H1 (cell line): Measurements from ENCODE around the gene MLKL. TPM values are rescaled to one million over a fixed set of nuclear protein-coding genes. Genes with fewer than 3 reads are reported as not detected.
"Not testable (repeated sequence)": the region's sequence is repeated elsewhere in the genome, so short reads cannot be mapped to it uniquely, and the experiment has no call there.

Experiments
- CTCF ChIA-PET: fragments of 300-600 bp; sonication (Branson Sonifier 250); formaldehyde crosslinking; loops from one replicate; lab custom pipeline; 2021; ENCODE audit not compliant: partially characterized antibody; lab: Charles Lee
- POLR2A ChIA-PET: fragments of 300-600 bp; sonication (Branson Sonifier 250); formaldehyde crosslinking; loops from one replicate; lab custom pipeline; 2021; ENCODE audit warnings: inconsistent platforms; ENCODE audit not compliant: partially characterized antibody; lab: Charles Lee
- DNase-seq, 2 experiments: peaks; one replicate each; pipeline versions ENCODE4 v3.0.0 to v3.0.0-alpha.2; 2010 to 2022; ENCODE audit warnings: low spot score in 2 of 2, low read depth in 1 of 2, mixed read lengths in 1 of 2
- FAIRE-seq: peaks from 2 replicates; lab custom pipeline; 2011; peaks lifted over from hg19 to GRCh38; lab: Jason Lieb, UNC
- H2AFZ ChIP-seq: 2 replicates; pipeline ENCODE4 v1.8.1; 2012; ENCODE audit warnings: low read length, inconsistent platforms
- H2AK5ac ChIP-seq: 2 replicates; pipeline ENCODE4 v1.6.1; 2013; ENCODE audit warnings: low read depth, low read length
- H2BK120ac ChIP-seq: replicated peaks from 2 replicates; pipeline ENCODE3; 2013; ENCODE audit warnings: low read depth, low read length, inconsistent platforms
- H2BK12ac ChIP-seq: 2 replicates; pipeline ENCODE4 v1.6.1; 2013; ENCODE audit warnings: low read depth, low read length
- H2BK15ac ChIP-seq: 2 replicates; pipeline ENCODE4 v1.6.1; 2013; ENCODE audit warnings: low read length
- H2BK20ac ChIP-seq: 2 replicates; pipeline ENCODE4 v1.6.1; 2013; ENCODE audit warnings: low read length
- H2BK5ac ChIP-seq: 2 replicates; pipeline ENCODE4 v1.6.1; 2013; ENCODE audit warnings: low read depth, low read length
- H3K14ac ChIP-seq: 2 replicates; pipeline ENCODE4 v1.6.1; 2013; ENCODE audit warnings: inconsistent platforms; ENCODE audit not compliant: insufficient read length
- H3K18ac ChIP-seq: 2 replicates; pipeline ENCODE4 v1.6.1; 2013; ENCODE audit warnings: low read length; ENCODE audit errors: extremely low read depth
- H3K23ac ChIP-seq: 2 replicates; pipeline ENCODE4 v1.6.1; 2013; ENCODE audit warnings: inconsistent platforms; ENCODE audit not compliant: insufficient read length
- H3K23me2 ChIP-seq: 2 replicates; pipeline ENCODE4 v1.6.1; 2013; ENCODE audit warnings: low read depth, low read length
- H3K27ac ChIP-seq: 2 replicates; pipeline ENCODE4 v1.6.1; 2011; ENCODE audit warnings: low read depth, low read length, inconsistent platforms
- H3K27me3 ChIP-seq, 4 experiments: replicated peaks in 1 of 4; 1 replicate in 1 of 4; 2 replicates in 3 of 4; pipeline versions ENCODE4 v1.6.1 to v1.8.1; 2011 to 2013; ENCODE audit warnings: low read length in 3 of 4, mild to moderate bottlenecking in 3 of 4, inconsistent platforms in 2 of 4, mixed read lengths in 2 of 4, moderate library complexity in 1 of 4; ENCODE audit not compliant: control insufficient read depth in 3 of 4, insufficient read depth in 3 of 4; ENCODE audit errors: extremely low read depth in 1 of 4
- H3K36me3 ChIP-seq, 4 experiments: 2 replicates each; pipeline versions ENCODE4 v1.6.1 to v1.8.1; 2011 to 2013; ENCODE audit warnings: mild to moderate bottlenecking in 4 of 4, low read length in 3 of 4, moderate library complexity in 2 of 4, control low read depth in 1 of 4, inconsistent platforms in 1 of 4; ENCODE audit not compliant: insufficient read depth in 4 of 4, control insufficient read depth in 2 of 4
- H3K4ac ChIP-seq: replicated peaks from 2 replicates; pipeline ENCODE3; 2013; ENCODE audit warnings: low read length, low read depth, mixed read lengths, inconsistent platforms; ENCODE audit not compliant: insufficient read length
- H3K4me1 ChIP-seq, 4 experiments: replicated peaks in 1 of 4; 1 replicate in 1 of 4; 2 replicates in 3 of 4; pipeline versions ENCODE4 v1.6.1 to v1.8.1; 2011 to 2013; ENCODE audit warnings: low read length in 3 of 4, inconsistent platforms in 2 of 4, mixed read lengths in 1 of 4; ENCODE audit not compliant: insufficient read depth in 4 of 4, control insufficient read depth in 3 of 4
- H3K4me2 ChIP-seq, 2 experiments: 2 replicates each; pipeline versions ENCODE4 v1.6.1 to v1.8.1; 2011 to 2013; ENCODE audit warnings: low read depth in 2 of 2, low read length in 2 of 2, control low read depth in 1 of 2, inconsistent platforms in 1 of 2, mild to moderate bottlenecking in 1 of 2; ENCODE audit not compliant: insufficient read depth in 1 of 2
- H3K4me3 ChIP-seq, 4 experiments: fragments of 200-600, 300-600 bp in 1 of 4; sonication (generic), shearing (Covaris generic), sonication (Bioruptor Twin) in 1 of 4; 2 replicates each; pipeline versions ENCODE4 v1.5.1 to v1.8.1; 2011 to 2016; ENCODE audit warnings: low read length in 4 of 4, low read depth in 3 of 4, control low read depth in 2 of 4, inconsistent platforms in 2 of 4, mild to moderate bottlenecking in 2 of 4, mixed read lengths in 1 of 4, moderate library complexity in 1 of 4; ENCODE audit not compliant: insufficient read depth in 2 of 4; ENCODE audit errors: extremely low read depth in 1 of 4
- H3K56ac ChIP-seq: replicated peaks from 2 replicates; pipeline ENCODE3; 2013; ENCODE audit warnings: low read depth, mild to moderate bottlenecking, mixed read lengths, low read length, inconsistent platforms; ENCODE audit not compliant: insufficient read length
- H3K79me1 ChIP-seq: 2 replicates; pipeline ENCODE4 v1.6.1; 2013; ENCODE audit warnings: low read depth, low read length, control low read depth
- H3K79me2 ChIP-seq, 2 experiments: 2 replicates each; pipeline versions ENCODE4 v1.6.1 to v1.8.1; 2012 to 2013; ENCODE audit warnings: low read length in 2 of 2, mild to moderate bottlenecking in 2 of 2, inconsistent platforms in 1 of 2; ENCODE audit not compliant: insufficient read depth in 2 of 2, control insufficient read depth in 1 of 2
- H3K9ac ChIP-seq, 4 experiments: replicated peaks in 1 of 4; 1 replicate in 1 of 4; 2 replicates in 3 of 4; pipeline versions ENCODE4 v1.6.1 to v1.8.1; 2011 to 2013; ENCODE audit warnings: low read depth in 3 of 4, low read length in 3 of 4, control low read depth in 2 of 4, mild to moderate bottlenecking in 2 of 4, moderate library complexity in 2 of 4, inconsistent platforms in 1 of 4; ENCODE audit errors: extremely low read depth in 1 of 4
- H3K9me3 ChIP-seq, 2 experiments: 2 replicates each; pipeline versions ENCODE4 v1.6.1 to v1.8.1; 2012 to 2013; ENCODE audit warnings: mild to moderate bottlenecking in 2 of 2, moderate library complexity in 2 of 2, control low read depth in 1 of 2, inconsistent platforms in 1 of 2, low read depth in 1 of 2, low read length in 1 of 2, mixed read lengths in 1 of 2; ENCODE audit not compliant: insufficient read depth in 2 of 2
- H4K20me1 ChIP-seq, 2 experiments: replicated peaks in 1 of 2; 2 replicates each; pipeline versions ENCODE3 to v1.8.1; 2011 to 2013; ENCODE audit warnings: inconsistent platforms in 2 of 2, low read length in 2 of 2, mild to moderate bottlenecking in 1 of 2; ENCODE audit not compliant: insufficient read depth in 2 of 2, control insufficient read depth in 1 of 2
- H4K5ac ChIP-seq: 2 replicates; pipeline ENCODE4 v1.6.1; 2013; ENCODE audit warnings: low read length, low read depth, mixed read lengths, inconsistent platforms; ENCODE audit not compliant: insufficient read length
- H4K8ac ChIP-seq: 2 replicates; pipeline ENCODE4 v1.8.0; 2013; ENCODE audit warnings: mild to moderate bottlenecking, moderate library complexity, low read length, inconsistent platforms; ENCODE audit not compliant: insufficient read depth; ENCODE audit errors: extremely low read depth
- H4K91ac ChIP-seq: replicated peaks from 2 replicates; pipeline ENCODE3; 2013; ENCODE audit warnings: low read length, mixed read lengths, inconsistent platforms; ENCODE audit not compliant: insufficient read length
- WGBS, 2 experiments: shearing (Covaris generic) in 1 of 2; methylation state at CpG; one replicate each; pipeline versions ENCODE4 v1.1.6 to v1.1.7; 2013 to 2015; ENCODE audit warnings: low lambda C conversion rate in 2 of 2, mixed read lengths in 2 of 2, inconsistent platforms in 1 of 2, low coverage in 1 of 2, missing lambda C conversion rate in 1 of 2; ENCODE audit not compliant: insufficient replicate concordance in 2 of 2, insufficient coverage in 1 of 2, insufficient read length in 1 of 2; ENCODE audit errors: extremely low coverage in 1 of 2, missing lambda C conversion rate in 1 of 2; 5-methylcytosine and 5-hydroxymethylcytosine counted together
- polyA plus RNA-seq, 7 experiments: library from polyadenylated mRNA; depleted of rRNA in 3 of 7; stranded (reverse) in 5 of 7; unstranded in 2 of 7; fragments of >200 nt in 5 of 7; fragments of 200-250 nt in 2 of 7; gene quantifications; 1 replicate in 5 of 7; 2 replicates in 1 of 7; 4 replicates in 1 of 7; pipeline versions ENCODE4 v1.2.1 to v1.2.3, GENCODE V29; 2011 to 2013; ENCODE audit warnings: missing spikeins in 2 of 7, mixed read lengths in 2 of 7
- total RNA-seq: library from RNA; stranded (reverse); fragmentation: NEBNext Ultra II Directional; extraction: Animal tissue kit (Norgen Biotek cat#: 25700); gene quantifications from 2 replicates; pipeline ENCODE4 v1.2.1, GENCODE V29; 2021

Gene MLKL
- total and polyA plus RNA-seq, 2 of the 8 experiments (the other 6 are each of a cell fraction or from before 2014, with no cell fraction given): 1.6 to 2.1 TPM

DNA sequence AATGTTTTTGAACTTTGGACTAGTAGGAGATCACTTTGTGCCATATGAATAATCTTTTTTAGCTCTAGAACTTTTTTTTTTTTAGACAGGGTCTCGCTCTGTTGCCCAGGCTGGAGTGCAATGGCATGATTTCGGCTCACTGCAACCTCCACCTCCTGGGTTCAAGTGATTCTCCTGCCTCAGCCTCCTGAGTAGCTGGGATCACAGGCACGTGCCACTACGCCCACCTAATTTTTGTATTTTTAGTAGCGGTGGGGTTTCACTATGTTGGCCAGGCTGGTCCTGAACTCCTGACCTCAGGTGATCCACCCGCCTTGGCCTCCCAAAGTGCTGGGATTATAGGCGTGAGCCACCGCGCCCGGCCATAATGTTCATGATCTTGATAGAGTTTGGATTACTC, 31.8 kb downstream of the MLKL start:
- not testable (repeated sequence) for H2AK5ac ChIP-seq, H2BK120ac ChIP-seq, H3K14ac ChIP-seq, H3K18ac ChIP-seq, FAIRE-seq, H3K9ac ChIP-seq, H2BK20ac ChIP-seq, H3K79me1 ChIP-seq, H3K27ac ChIP-seq, H3K4me2 ChIP-seq, H3K23me2 ChIP-seq, H4K5ac ChIP-seq, H4K8ac ChIP-seq, H2BK5ac ChIP-seq, H2BK12ac ChIP-seq, H3K4ac ChIP-seq, H3K4me3 ChIP-seq, H4K91ac ChIP-seq, H3K4me1 ChIP-seq, H3K56ac ChIP-seq, H3K27me3 ChIP-seq, DNase-seq, H2AFZ ChIP-seq, H3K9me3 ChIP-seq, H2BK15ac ChIP-seq, H4K20me1 ChIP-seq, H3K23ac ChIP-seq
- CTCF ChIA-PET: interaction anchor here (0.6 to 2.8 kb wide), 2 partner anchors 56 to 149 kb away, joined by 3 to 10 read pairs; no protein-coding TSS in a partner anchor
- H3K79me2 ChIP-seq: peaks cover 9 to 27% of the 10 kb centered on the region in 2 experiments; a peak in 3 of 4 replicates
- 98% methylated on average over 10 of the region's 10 CpGs; no CpG with 5 or more reads in 1 of the 2 experiments for WGBS, 2 experiments
- peaks cover 3 to 18% (median 11%) of the 10 kb centered on the region in 4 experiments; a peak in 7 of 8 replicates for H3K36me3 ChIP-seq
- POLR2A ChIA-PET: interaction anchor here (1.0 to 6.5 kb wide), 4 partner anchors 10 to 63 kb away, joined by 3 to 37 read pairs (median 8); partner anchors contain the start of gene GLG1
